Measurements from ENCODE around the gene STPG2. TPM values are rescaled to one million over a fixed set of nuclear protein-coding genes. Genes with fewer than 3 reads are reported as not detected.

STPG2 gene
- total and polyA plus RNA-seq, 2 donors (not counting 1 experiment from before 2014, with no cell fraction given): 0.13 to 0.49 TPM

DNA sequence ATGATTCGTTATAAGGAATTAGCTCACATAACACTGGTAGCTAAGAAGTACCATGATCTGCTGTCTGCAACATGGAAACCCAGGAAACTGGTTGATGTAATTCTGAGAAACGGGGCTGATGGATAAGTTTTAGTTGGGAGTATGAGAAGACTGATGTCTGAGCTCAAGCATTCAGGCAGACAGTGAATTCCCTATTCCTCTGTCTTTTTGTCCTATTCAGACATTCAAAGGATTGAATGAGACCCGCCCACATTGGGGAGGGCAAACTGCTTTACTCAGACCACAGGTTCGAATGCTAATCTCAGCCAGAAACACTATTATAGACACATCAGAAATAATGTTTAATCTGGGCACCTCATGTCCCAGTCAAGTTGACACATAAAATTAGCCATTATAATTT lies 515.5 kb downstream of the STPG2 start:
- peaks cover 15% of the 10 kb centered on the region for H3K9me3 Mint-ChIP-seq (ENCODE audit: insufficient read depth)
- WGBS (ENCODE audit: insufficient coverage): 92% methylated on average over 2 of the region's 4 CpGs

GRCh38 chr4:97624204-97624603 lies 519.1 kb downstream of the STPG2 start:
- no peaks in the 10 kb centered on the region for H3K4me1 ChIP-seq (ENCODE audit: control insufficient read depth in 2 of 2, insufficient read depth in 2 of 2, low read length in 2 of 2)
- Mint-ChIP-seq H3K27me3 (no peaks in the 10 kb centered on the region), H3K4me3 (no peak overlapping the region), H3K4me1 (no peaks in the 10 kb centered on the region), H3K27ac (no peak overlapping the region), H3K9me3 (ENCODE audit: insufficient read depth) (peaks cover 11% of the 10 kb centered on the region)
- ATAC-seq (ENCODE audit: low read depth): no peak
- H3K9ac ChIP-seq (ENCODE audit: low read length): no peak overlapping the region
- no peaks in the 10 kb centered on the region for H3K79me2 ChIP-seq (ENCODE audit: control insufficient read depth, insufficient read depth, low read length)
- H2AFZ ChIP-seq (ENCODE audit: insufficient read depth, low read depth, low read length, poor library complexity, severe bottlenecking): no peak overlapping the region
- no peak for TF ChIP-seq EZH2 (IDR thresholded peaks at IDR 0.05; ENCODE audit: borderline replicate concordance, insufficient read depth, low read depth, low read length, poor library complexity, severe bottlenecking)
- TF ChIP-seq, protein P1, sequence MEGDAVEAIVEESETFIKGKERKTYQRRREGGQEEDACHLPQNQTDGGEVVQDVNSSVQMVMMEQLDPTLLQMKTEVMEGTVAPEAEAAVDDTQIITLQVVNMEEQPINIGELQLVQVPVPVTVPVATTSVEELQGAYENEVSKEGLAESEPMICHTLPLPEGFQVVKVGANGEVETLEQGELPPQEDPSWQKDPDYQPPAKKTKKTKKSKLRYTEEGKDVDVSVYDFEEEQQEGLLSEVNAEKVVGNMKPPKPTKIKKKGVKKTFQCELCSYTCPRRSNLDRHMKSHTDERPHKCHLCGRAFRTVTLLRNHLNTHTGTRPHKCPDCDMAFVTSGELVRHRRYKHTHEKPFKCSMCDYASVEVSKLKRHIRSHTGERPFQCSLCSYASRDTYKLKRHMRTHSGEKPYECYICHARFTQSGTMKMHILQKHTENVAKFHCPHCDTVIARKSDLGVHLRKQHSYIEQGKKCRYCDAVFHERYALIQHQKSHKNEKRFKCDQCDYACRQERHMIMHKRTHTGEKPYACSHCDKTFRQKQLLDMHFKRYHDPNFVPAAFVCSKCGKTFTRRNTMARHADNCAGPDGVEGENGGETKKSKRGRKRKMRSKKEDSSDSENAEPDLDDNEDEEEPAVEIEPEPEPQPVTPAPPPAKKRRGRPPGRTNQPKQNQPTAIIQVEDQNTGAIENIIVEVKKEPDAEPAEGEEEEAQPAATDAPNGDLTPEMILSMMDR (IDR thresholded peaks at IDR 0.05): no peak
- intact Hi-C loops (cut with micrococcal nuclease): no loop called here
- no peaks in the 10 kb centered on the region for H4K20me1 ChIP-seq (ENCODE audit: control insufficient read depth, insufficient read depth, low read length, poor library complexity, severe bottlenecking)
- DNase-seq: no peak
- H3K27me3 ChIP-seq (replicated peaks in 1 of 4; ENCODE audit: control extremely low read depth in 1 of 4, control insufficient read depth in 3 of 4, insufficient read depth in 4 of 4, low read length in 3 of 4): no peaks in the 10 kb centered on the region
- no peaks in the 10 kb centered on the region for H3K36me3 ChIP-seq (replicated peaks in 1 of 2; ENCODE audit: control extremely low read depth in 1 of 2, control insufficient read depth in 1 of 2, extremely low read depth in 1 of 2, insufficient read depth in 2 of 2, low read length in 1 of 2)
- H3K9me3 ChIP-seq (ENCODE audit: control extremely low read depth in 1 of 3, control insufficient read depth in 2 of 3, insufficient read depth in 1 of 3, low read length in 2 of 3): peaks cover 0 to 4% (median 0%) of the 10 kb centered on the region in 3 donors
- no peak overlapping the region for H3K4me3 ChIP-seq (ENCODE audit: control extremely low read depth in 1 of 5, extremely low read depth in 1 of 5, insufficient read depth in 1 of 5, low read depth in 2 of 5, low read length in 4 of 5)
- ChIA-PET CTCF (no interaction called here), POLR2A (no interaction called here)
- H3K27ac ChIP-seq (ENCODE audit: low read length in 2 of 2): no peak overlapping the region
- WGBS (ENCODE audit: insufficient coverage): 90% methylated on average over 2 of the region's 4 CpGs
- H3K4me2 ChIP-seq (replicated peaks; ENCODE audit: low read depth, low read length, poor library complexity, severe bottlenecking): no peak overlapping the region

More for the DNA sequence above, 515.5 kb downstream of the STPG2 start:
- Histone ChIP-seq H3K4me3 (ENCODE audit: control extremely low read depth in 1 of 5, extremely low read depth in 1 of 5, insufficient read depth in 1 of 5, low read depth in 2 of 5, low read length in 4 of 5) (no peak overlapping the region), H3K27me3 (replicated peaks in 1 of 4; ENCODE audit: control extremely low read depth in 1 of 4, control insufficient read depth in 3 of 4, insufficient read depth in 4 of 4, low read length in 3 of 4) (no peaks in the 10 kb centered on the region), H4K20me1 (ENCODE audit: control insufficient read depth, insufficient read depth, low read length, poor library complexity, severe bottlenecking) (no peaks in the 10 kb centered on the region), H3K27ac (ENCODE audit: low read length in 2 of 2) (no peak overlapping the region), H2AFZ (ENCODE audit: insufficient read depth, low read depth, low read length, poor library complexity, severe bottlenecking) (no peak overlapping the region), H3K9ac (ENCODE audit: low read length) (no peak overlapping the region), H3K4me1 (ENCODE audit: control insufficient read depth in 2 of 2, insufficient read depth in 2 of 2, low read length in 2 of 2) (no peaks in the 10 kb centered on the region), H3K36me3 (replicated peaks in 1 of 2; ENCODE audit: control extremely low read depth in 1 of 2, control insufficient read depth in 1 of 2, extremely low read depth in 1 of 2, insufficient read depth in 2 of 2, low read length in 1 of 2) (no peaks in the 10 kb centered on the region), H3K4me2 (replicated peaks; ENCODE audit: low read depth, low read length, poor library complexity, severe bottlenecking) (no peak overlapping the region), H3K9me3 (ENCODE audit: control extremely low read depth in 1 of 3, control insufficient read depth in 2 of 3, insufficient read depth in 1 of 3, low read length in 2 of 3) (peaks cover 0 to 4% (median 0%) of the 10 kb centered on the region in 3 donors), H3K79me2 (ENCODE audit: control insufficient read depth, insufficient read depth, low read length) (no peaks in the 10 kb centered on the region)
- DNase-seq (no peak), ATAC-seq (ENCODE audit: low read depth) (no peak)
- Mint-ChIP-seq H3K27me3 (no peaks in the 10 kb centered on the region), H3K27ac (no peak overlapping the region), H3K4me1 (no peaks in the 10 kb centered on the region), H3K4me3 (no peak overlapping the region)
- intact Hi-C loops (cut with micrococcal nuclease): no loop called here
- TF ChIP-seq, protein P1 (IDR thresholded peaks at IDR 0.05): no peak
- no peak for TF ChIP-seq EZH2 (IDR thresholded peaks at IDR 0.05; ENCODE audit: borderline replicate concordance, insufficient read depth, low read depth, low read length, poor library complexity, severe bottlenecking)
- CTCF ChIA-PET: no interaction called here
- POLR2A ChIA-PET: no interaction called here

Measured in B cell (primary cell).